Adrenal gland (tissue), 12 donors: ENCODE measurements around the gene KIR3DL3. TPM values are rescaled to one million over a fixed set of nuclear protein-coding genes. Genes with fewer than 3 reads are reported as not detected.
"Not testable (repeated sequence)": the region's sequence is repeated elsewhere in the genome, so short reads cannot be mapped to it uniquely, and the experiment has no call there.

Experiments
- DNase-seq, 7 donors: peaks; one replicate each; pipeline ENCODE4 v3.0.0-alpha.2; 2019 to 2020
- H3K27ac ChIP-seq, 5 donors: fragments of 200-600 bp; sonication (generic) in 4 of 5; 1 replicate in 3 of 5; 2 replicates in 2 of 5; pipeline versions ENCODE4 v1.5.1 to v1.8.0; 2016 to 2020; ENCODE audit warnings: mild to moderate bottlenecking in 1 of 5
- H3K27me3 ChIP-seq: fragments of 200-600 bp; 2 replicates; pipeline ENCODE4 v1.8.0; 2021
- H3K36me3 ChIP-seq, 2 donors: fragments of 200-600 bp; replicated peaks in 1 of 2; 1 replicate in 1 of 2; 2 replicates in 1 of 2; pipeline versions ENCODE4 v1.5.1 to v1.8.0; 2018 to 2022
- H3K4me1 ChIP-seq, 2 donors: fragments of 200-600 bp; replicated peaks in 1 of 2; 1 replicate in 1 of 2; 2 replicates in 1 of 2; pipeline versions ENCODE4 v1.5.1 to v1.8.0; 2018 to 2021
- H3K4me3 ChIP-seq, 4 donors: fragments of 200-600 bp; sonication (generic) in 3 of 4; one replicate each; pipeline ENCODE4 v1.5.1; 2016 to 2018
- H3K9me3 ChIP-seq, 3 donors: fragments of 200-600 bp; sonication (generic) in 1 of 3; replicated peaks in 1 of 3; 1 replicate in 2 of 3; 2 replicates in 1 of 3; pipeline versions ENCODE4 v1.5.1 to v1.8.0; 2016 to 2021
- CTCF ChIP-seq, 6 experiments: fragments of 450-650 bp in 4 of 6; fragments of 200-600 bp in 2 of 6; sonication (generic) in 1 of 6; IDR thresholded peaks; 1 replicate in 5 of 6; 2 replicates in 1 of 6; pipeline versions ENCODE4 v1.5.1 to v1.8.0; 2016 to 2021; ENCODE audit warnings: antibody characterized with exemption in 6 of 6, mild to moderate bottlenecking in 2 of 6, moderate library complexity in 1 of 6
- POLR2A ChIP-seq, 2 donors: fragments of 450-650 bp; IDR thresholded peaks; one replicate each; pipeline ENCODE4 v1.6.1; 2017; ENCODE audit warnings: antibody characterized with exemption in 2 of 2, mild to moderate bottlenecking in 2 of 2, moderate library complexity in 1 of 2
- WGBS, 4 donors: extraction: QIAGEN DNeasy Blood & Tissue Kit in 2 of 4; methylation state at CpG; one replicate each; pipeline versions ENCODE4 v1.1.5 to v1.1.7; 2013 to 2017; 5-methylcytosine and 5-hydroxymethylcytosine counted together
- intact Hi-C, 2 donors: fragments of 100-400 bp; cut with DNase I; formaldehyde crosslinking; loops; one replicate each; pipeline versions ENCODE4 v1.14.1 to v1.15.0; 2022 to 2023
- polyA plus RNA-seq, 3 donors: library from polyadenylated mRNA; stranded (reverse); fragments of 200-250 nt in 2 of 3; fragments of 350-450 nt in 1 of 3; fragmentation: Illumina TruSeq in 1 of 3; extraction: RNeasy Lipid Tissue Mini Kit (QIAGEN cat#74804) in 1 of 3; gene quantifications; one replicate each; pipeline ENCODE4 v1.2.3, GENCODE V29; 2013 to 2014
- total RNA-seq, 9 donors: library from RNA; depleted of rRNA in 4 of 9; stranded (reverse); fragments of >200 nt in 4 of 9; fragments of 120-200 nt in 1 of 9; fragmentation: NEBNext Ultra II Directional in 1 of 9; extraction: Animal tissue kit (Norgen Biotek cat#: 25700) in 1 of 9; gene quantifications; one replicate each; pipeline versions ENCODE4 v1.1.0 to v1.2.4, GENCODE V29; 2013 to 2023
- donor health status: healthy with polysubstance abuse.
- donor health status: Bipolar disorder and iron deficiency.
- donor health status: DM: yes; HTN: yes; CAD: no.
- donor health status: DM: no; HTN: no; CAD: no.
- donor health status: DM: no; HTN: no; CAD: no.
- donor health status: DM: yes; HTN: yes; CAD: no.

The KIR3DL3 gene
- total and polyA plus RNA-seq, 12 donors = not detected

GRCh38 chr19:54694648-54695047 lies 29.6 kb upstream of the KIR3DL3 start:
- Histone ChIP-seq H3K27me3 (peaks cover 5% of the 10 kb centered on the region), H3K4me1 (no peaks in the 10 kb centered on the region), H3K4me3 (no peak overlapping the region), H3K9me3 (no peaks in the 10 kb centered on the region), H3K36me3 (no peaks in the 10 kb centered on the region), H3K27ac (no peak overlapping the region)
- TF ChIP-seq POLR2A (IDR thresholded peaks at IDR 0.05) (no peak), CTCF (IDR thresholded peaks at IDR 0.05) (no peak)
- intact Hi-C loops = no loop called here
- 65 to 71% (median 70%) methylated on average over 5 of the region's 5 CpGs for WGBS, 4 donors
- no peak for DNase-seq

- intact Hi-C loops = no loop called here
- H3K27ac ChIP-seq = no peak overlapping the region
- no peaks in the 10 kb centered on the region for H3K9me3 ChIP-seq
- no peak overlapping the region for H3K4me3 ChIP-seq
- TF ChIP-seq CTCF (IDR thresholded peaks at IDR 0.05) (no peak), POLR2A (IDR thresholded peaks at IDR 0.05) (no peak)
- DNase-seq = no peak
- no peaks in the 10 kb centered on the region for H3K4me1 ChIP-seq
- H3K27me3 ChIP-seq = peaks cover 5% of the 10 kb centered on the region
- WGBS, 4 donors = 49 to 93% (median 69%) methylated on average over 2 to 8 of the region's 8 CpGs
- H3K36me3 ChIP-seq = no peaks in the 10 kb centered on the region
Observed at GRCh38 chr19:54696117-54696548, 28.1 kb upstream of the KIR3DL3 start.

- no peaks in the 10 kb centered on the region for H3K36me3 ChIP-seq
- no peak overlapping the region for H3K27ac ChIP-seq
- WGBS, 4 donors = 0 to 50% (median 25%) methylated on average over 1 to 2 of the region's 2 CpGs; no CpG with 5 or more reads in 1 of the 4 donors
- H3K4me1 ChIP-seq = no peaks in the 10 kb centered on the region
- DNase-seq = no peak
- no peak for TF ChIP-seq POLR2A (IDR thresholded peaks at IDR 0.05)
- no peak for TF ChIP-seq CTCF (IDR thresholded peaks at IDR 0.05)
- H3K9me3 ChIP-seq = no peaks in the 10 kb centered on the region
- intact Hi-C loops = no loop called here
- no peak overlapping the region for H3K4me3 ChIP-seq
- peaks cover 5% of the 10 kb centered on the region for H3K27me3 ChIP-seq
Observed at GRCh38 chr19:54696766-54697165, 27.5 kb upstream of the KIR3DL3 start.

GRCh38 chr19:54697716-54698115 lies 26.5 kb upstream of the KIR3DL3 start:
- H3K27ac ChIP-seq, intact Hi-C loops, H3K9me3 ChIP-seq, H3K4me1 ChIP-seq, DNase-seq, H3K27me3 ChIP-seq, H3K36me3 ChIP-seq, H3K4me3 ChIP-seq: not testable (repeated sequence)
- 65 to 84% (median 79%) methylated on average over 3 to 13 of the region's 13 CpGs for WGBS, 4 donors

GRCh38 chr19:54704928-54705327 lies 19.3 kb upstream of the KIR3DL3 start:
- Histone ChIP-seq H3K9me3 (no peaks in the 10 kb centered on the region), H3K27ac (no peak overlapping the region), H3K4me3 (no peak overlapping the region), H3K4me1 (no peaks in the 10 kb centered on the region), H3K27me3 (no peaks in the 10 kb centered on the region), H3K36me3 (no peaks in the 10 kb centered on the region)
- intact Hi-C loops = no loop called here
- TF ChIP-seq POLR2A (IDR thresholded peaks at IDR 0.05) = no peak
- TF ChIP-seq CTCF (IDR thresholded peaks at IDR 0.05) = no peak
- DNase-seq = no peak
- WGBS, 4 donors = 67 to 77% (median 74%) methylated on average over 7 to 8 of the region's 8 CpGs
